ENCODE results near the gene SARDH. TPM values are rescaled to one million over a fixed set of nuclear protein-coding genes. Genes with fewer than 3 reads are reported as not detected.
A peak's percentile ranks its signal among the peaks of the same experiment; 100 is the strongest.
"Not testable (repeated sequence)": the region's sequence is repeated elsewhere in the genome, so short reads cannot be mapped to it uniquely, and the experiment has no call there.

Gene SARDH
- total RNA-seq, 1 donor from 2014 or later = 5.1 TPM

DNA sequence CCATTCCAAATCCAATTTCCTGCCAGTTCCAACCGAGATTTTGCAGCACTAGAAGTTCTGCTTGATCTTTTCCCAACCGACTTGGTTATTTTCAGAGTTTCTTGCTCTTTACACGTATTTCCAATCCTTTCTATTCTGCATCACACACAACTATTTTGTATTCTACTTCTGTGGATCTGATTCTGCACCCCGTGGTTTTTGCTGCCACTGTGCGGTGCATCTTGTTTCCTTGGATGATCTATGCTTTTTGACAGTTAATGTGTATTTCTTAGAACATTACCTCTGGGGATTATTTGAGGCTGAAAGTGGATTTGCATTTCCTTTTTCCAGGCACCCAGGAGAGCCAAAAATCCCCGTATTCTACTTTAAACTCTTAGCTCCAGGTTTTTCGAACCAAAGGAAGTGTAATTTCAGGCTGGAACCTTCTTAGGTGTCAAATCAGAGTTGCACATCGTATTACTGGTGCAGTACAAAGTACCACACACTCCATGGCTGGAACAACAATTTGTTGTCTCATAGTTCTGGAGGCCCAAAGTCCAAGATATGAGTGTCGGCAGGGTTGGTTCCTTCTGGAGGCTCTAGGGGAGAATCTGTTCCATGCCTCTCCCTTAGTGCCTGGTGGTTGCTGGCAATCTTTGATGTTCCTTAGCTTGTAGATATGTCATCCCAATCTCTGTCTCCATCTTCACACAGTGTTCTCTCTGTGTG, 14.7 kb upstream of the SARDH start:
- H3K9me3 Mint-ChIP-seq (ENCODE audit: low read depth) = peaks cover 42% of the 10 kb centered on the region
- H3K36me3 Mint-ChIP-seq (ENCODE audit: insufficient read depth) = peaks cover 26% of the 10 kb centered on the region
- peaks cover 7% of the 10 kb centered on the region for H3K27me3 Mint-ChIP-seq
- no peak for TF ChIP-seq CTCF (IDR thresholded peaks at IDR 0.05; ENCODE audit: unreplicated experiment)
- no peak overlapping the region for H3K4me3 Mint-ChIP-seq (ENCODE audit: low read depth)
- peaks cover 2% of the 10 kb centered on the region for H3K4me1 Mint-ChIP-seq (ENCODE audit: low read depth)
- no peak for DNase-seq (ENCODE audit: low spot score, unreplicated experiment)
- no peak overlapping the region for H3K27ac Mint-ChIP-seq

DNA sequence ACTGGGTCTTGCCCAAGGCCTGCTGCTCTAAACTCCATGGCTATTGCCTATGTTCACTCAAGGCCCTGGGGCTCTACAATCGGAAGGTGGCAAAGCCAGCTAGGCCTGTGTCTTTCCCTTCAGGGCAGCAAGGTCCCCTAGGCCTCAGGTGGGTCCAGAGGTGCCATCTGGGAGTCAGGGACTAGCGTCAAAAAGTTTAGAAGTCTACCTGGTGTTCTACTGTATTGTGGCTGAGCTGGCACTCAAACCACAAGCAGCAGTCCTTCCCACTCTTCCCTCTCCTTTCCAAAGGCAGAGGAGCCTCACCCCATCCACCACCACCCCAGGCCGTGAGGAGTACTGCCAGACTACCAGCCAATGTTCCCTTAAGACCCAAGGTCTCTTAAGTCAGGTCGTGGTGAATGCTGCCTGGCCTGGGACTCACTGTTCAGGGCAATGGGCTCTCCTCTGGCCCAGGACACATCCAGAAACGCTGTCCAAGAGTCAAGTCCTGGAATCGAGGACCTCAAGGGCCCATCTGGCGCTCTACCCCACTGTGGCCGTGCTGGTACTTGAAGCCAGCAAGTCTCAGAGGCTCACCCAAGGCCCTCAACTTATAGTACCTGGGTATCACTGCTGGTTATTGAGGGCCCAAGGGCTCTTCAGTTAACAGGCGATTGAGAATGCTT, 13.0 kb upstream of the SARDH start:
- DNase-seq (ENCODE audit: low spot score, unreplicated experiment) = no peak
- no peak for TF ChIP-seq CTCF (IDR thresholded peaks at IDR 0.05; ENCODE audit: unreplicated experiment)
- peaks cover 21% of the 10 kb centered on the region for H3K36me3 Mint-ChIP-seq (ENCODE audit: insufficient read depth)
- H3K27me3 Mint-ChIP-seq = peaks cover 7% of the 10 kb centered on the region
- H3K4me3 Mint-ChIP-seq (ENCODE audit: low read depth) = no peak overlapping the region
- no peak overlapping the region for H3K27ac Mint-ChIP-seq
- peaks cover 47% of the 10 kb centered on the region for H3K9me3 Mint-ChIP-seq (ENCODE audit: low read depth)
- H3K4me1 Mint-ChIP-seq (ENCODE audit: low read depth) = peaks cover 2% of the 10 kb centered on the region

DNA sequence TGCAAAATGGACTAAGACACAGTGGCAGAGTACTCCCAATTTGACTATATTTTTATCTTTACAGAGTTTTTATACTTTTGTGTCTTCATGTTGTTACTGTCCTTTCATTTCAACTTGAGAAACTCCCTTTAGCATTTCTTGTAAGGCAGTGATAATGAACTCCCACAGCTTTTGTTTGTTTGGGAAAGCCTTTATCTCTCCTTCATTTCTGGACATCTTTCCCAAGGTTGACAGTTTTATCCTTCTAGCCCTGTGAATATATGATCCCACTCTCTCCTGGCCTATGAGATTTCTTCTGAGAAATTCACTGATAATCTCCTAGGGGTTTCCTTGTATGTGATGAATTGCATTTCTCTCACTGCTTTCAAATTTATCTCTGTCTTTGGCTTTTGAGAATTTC, 9.2 kb upstream of the SARDH start:
- Mint-ChIP-seq H3K27me3 (peaks cover 4% of the 10 kb centered on the region), H3K36me3 (ENCODE audit: insufficient read depth) (peaks cover 2% of the 10 kb centered on the region), H3K27ac (no peak overlapping the region), H3K4me1 (ENCODE audit: low read depth) (peaks cover 3% of the 10 kb centered on the region), H3K9me3 (ENCODE audit: low read depth) (peaks cover 28% of the 10 kb centered on the region), H3K4me3 (ENCODE audit: low read depth) (no peak overlapping the region)
- no peak for DNase-seq (ENCODE audit: low spot score, unreplicated experiment)
- TF ChIP-seq CTCF (IDR thresholded peaks at IDR 0.05; ENCODE audit: unreplicated experiment) = no peak

GRCh38 chr9:133744528-133744927, 6.4 kb upstream of the SARDH start:
- H3K36me3 Mint-ChIP-seq (ENCODE audit: insufficient read depth); H3K4me3 Mint-ChIP-seq (ENCODE audit: low read depth); H3K27ac Mint-ChIP-seq; DNase-seq (ENCODE audit: low spot score, unreplicated experiment); H3K4me1 Mint-ChIP-seq (ENCODE audit: low read depth); H3K27me3 Mint-ChIP-seq: not testable (repeated sequence)
- H3K9me3 Mint-ChIP-seq (ENCODE audit: low read depth) = peaks cover 21% of the 10 kb centered on the region

DNA sequence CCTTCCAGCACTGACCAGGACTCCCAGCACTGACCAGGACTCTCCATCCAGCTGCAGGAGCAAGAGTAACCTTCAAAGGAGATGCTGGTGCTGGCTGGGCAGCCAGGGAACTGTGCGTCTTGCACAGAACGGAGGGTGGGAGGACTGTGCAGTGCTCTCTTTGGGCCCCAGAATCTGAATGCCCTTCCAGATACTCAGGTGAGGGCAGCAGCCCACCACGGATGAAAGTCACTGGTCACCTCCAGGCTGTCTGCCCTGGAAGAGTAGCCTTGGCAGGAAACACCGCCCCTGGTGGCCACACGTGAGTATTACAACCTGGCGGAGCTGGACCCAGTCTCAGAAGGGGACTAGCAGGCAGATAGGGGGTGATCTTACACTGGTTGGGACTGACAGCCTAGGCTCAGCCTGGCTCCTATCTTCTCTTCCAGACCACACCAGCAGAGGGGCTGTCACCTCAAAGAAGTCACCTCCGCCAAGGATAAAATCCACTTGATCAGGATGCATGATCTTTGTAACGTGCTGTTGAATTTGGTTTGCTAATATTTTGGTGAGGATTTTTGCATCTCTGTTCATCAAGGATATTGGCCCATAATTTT, 4.8 kb upstream of the SARDH start:
- TF ChIP-seq CTCF (IDR thresholded peaks at IDR 0.05; ENCODE audit: unreplicated experiment) = peak; percentile 95
- Mint-ChIP-seq H3K9me3 (ENCODE audit: low read depth) (peaks cover 13% of the 10 kb centered on the region), H3K4me1 (ENCODE audit: low read depth) (peaks cover 3% of the 10 kb centered on the region), H3K27ac (no peak overlapping the region), H3K27me3 (peaks cover 3% of the 10 kb centered on the region), H3K4me3 (ENCODE audit: low read depth) (no peak overlapping the region), H3K36me3 (ENCODE audit: insufficient read depth) (no peaks in the 10 kb centered on the region)
- DNase-seq (ENCODE audit: low spot score, unreplicated experiment) = peak; percentile 82
